Endothelial cell of umbilical vein (primary cell): Measurements from ENCODE around the gene STRA6. TPM values are rescaled to one million over a fixed set of nuclear protein-coding genes. Genes with fewer than 3 reads are reported as not detected.

Experiments
- BruUV-seq: library from RNA; stranded (reverse); fragments of 400-500 nt; replicated peaks from 2 replicates; lab custom pipeline; 2021; lab: Mats Ljungman, UMichigan
- CTCF ChIA-PET: fragments of 300-600, 350-600 bp; sonication (Branson Sonifier 250); formaldehyde crosslinking; loops from one replicate; lab custom pipeline; 2021; ENCODE audit warnings: antibody characterized with exemption, inconsistent platforms; lab: Charles Lee
- POLR2A ChIA-PET: fragments of 300-600, 350-600 bp; sonication (Branson Sonifier 250); formaldehyde crosslinking; loops from one replicate; lab custom pipeline; 2021; ENCODE audit warnings: antibody characterized with exemption, inconsistent platforms; lab: Charles Lee
- DNase-seq: peaks from one replicate; pipeline ENCODE4 v3.0.0-alpha.2; 2011; ENCODE audit warnings: low read depth, low spot score
- FAIRE-seq: peaks from 2 replicates; lab custom pipeline; 2011; peaks lifted over from hg19 to GRCh38; lab: Jason Lieb, UNC
- H2AFZ ChIP-seq: 2 replicates; pipeline ENCODE4 v1.6.0; 2012; ENCODE audit warnings: low read depth, low read length, control low read depth, inconsistent platforms
- H3K27ac ChIP-seq: 2 replicates; pipeline ENCODE4 v1.5.1; 2011; ENCODE audit warnings: low read depth, mild to moderate bottlenecking, control low read depth, low read length, moderate library complexity; ENCODE audit not compliant: insufficient read depth
- H3K27me3 ChIP-seq, 2 experiments: 2 replicates each; pipeline versions ENCODE4 v1.6.0 to v1.6.1; 2011; ENCODE audit warnings: low read length in 2 of 2, mixed read lengths in 1 of 2; ENCODE audit not compliant: control insufficient read depth in 2 of 2, insufficient read depth in 2 of 2
- H3K36me3 ChIP-seq, 2 experiments: 2 replicates in 1 of 2; 3 replicates in 1 of 2; pipeline ENCODE4 v1.5.1; 2011; ENCODE audit warnings: low read length in 2 of 2, mild to moderate bottlenecking in 1 of 2, moderate library complexity in 1 of 2; ENCODE audit not compliant: control insufficient read depth in 2 of 2, insufficient read depth in 2 of 2; ENCODE audit errors: extremely low read depth in 1 of 2
- H3K4me1 ChIP-seq: 3 replicates; pipeline ENCODE4 v1.5.1; 2011; ENCODE audit warnings: mild to moderate bottlenecking, low read length; ENCODE audit not compliant: control insufficient read depth, insufficient read depth; ENCODE audit errors: extremely low read depth
- H3K4me2 ChIP-seq: 2 replicates; pipeline ENCODE4 v1.6.1; 2011; ENCODE audit warnings: low read length, control low read depth, mixed read lengths; ENCODE audit not compliant: insufficient read depth
- H3K4me3 ChIP-seq, 3 experiments: fragments of 200-600 bp in 1 of 3; sonication (generic), shearing (Covaris generic) in 1 of 3; replicated peaks in 1 of 3; 2 replicates each; pipeline ENCODE4 v1.5.1; 2011 to 2016; ENCODE audit warnings: control low read depth in 3 of 3, low read length in 3 of 3, mild to moderate bottlenecking in 2 of 3, inconsistent platforms in 1 of 3, low read depth in 1 of 3, moderate library complexity in 1 of 3; ENCODE audit not compliant: insufficient read depth in 1 of 3
- H3K79me2 ChIP-seq: 2 replicates; pipeline ENCODE4 v1.6.0; 2012; ENCODE audit warnings: low read length, inconsistent platforms; ENCODE audit not compliant: control insufficient read depth, insufficient read depth
- H3K9ac ChIP-seq: replicated peaks from 2 replicates; pipeline ENCODE3; 2011; ENCODE audit warnings: low read length, control low read depth; ENCODE audit not compliant: insufficient read depth; ENCODE audit errors: extremely low read depth
- H3K9me1 ChIP-seq: replicated peaks from 3 replicates; pipeline ENCODE4 v1.6.0; 2011; ENCODE audit warnings: mild to moderate bottlenecking, low read length; ENCODE audit not compliant: control insufficient read depth, insufficient read depth; ENCODE audit errors: extremely low read depth
- H3K9me3 ChIP-seq: replicated peaks from 2 replicates; pipeline ENCODE4 v1.5.1; 2012; ENCODE audit warnings: low read length, inconsistent platforms; ENCODE audit not compliant: control insufficient read depth, insufficient read depth
- H4K20me1 ChIP-seq: replicated peaks from 2 replicates; pipeline ENCODE3; 2011; ENCODE audit warnings: mild to moderate bottlenecking, low read length; ENCODE audit not compliant: control insufficient read depth, insufficient read depth; ENCODE audit errors: extremely low read depth
- FOS ChIP-seq: IDR thresholded peaks from 2 replicates; pipeline ENCODE4 v1.6.1; 2011; ENCODE audit warnings: mild to moderate bottlenecking, low read length, moderate library complexity, borderline replicate concordance; ENCODE audit not compliant: insufficient read depth
- GATA2 ChIP-seq: IDR thresholded peaks from 2 replicates; pipeline ENCODE4 v1.7.0; 2011; ENCODE audit warnings: low read depth, mild to moderate bottlenecking, moderate library complexity, mixed read lengths, low read length; ENCODE audit not compliant: insufficient read length, insufficient read depth
- JUN ChIP-seq: IDR thresholded peaks from 2 replicates; pipeline ENCODE4 v1.6.1; 2011; ENCODE audit warnings: borderline replicate concordance, low read depth; ENCODE audit not compliant: insufficient read length, insufficient read depth
- MAX ChIP-seq: IDR thresholded peaks from 2 replicates; pipeline ENCODE4 v1.6.1; 2011; ENCODE audit not compliant: insufficient read depth, insufficient read length
- POLR2A ChIP-seq: IDR thresholded peaks from 2 replicates; pipeline ENCODE4 v1.6.1; 2012; ENCODE audit warnings: low read depth, mild to moderate bottlenecking, control low read depth, low read length
- POLR2AphosphoS5 ChIP-seq: IDR thresholded peaks from 2 replicates; pipeline ENCODE4 v1.6.1; 2012; ENCODE audit warnings: low read depth, mild to moderate bottlenecking, control low read depth, low read length, moderate library complexity; ENCODE audit not compliant: insufficient read depth
- dilution Hi-C: fragments of 300-500 bp; cut with MboI; formaldehyde crosslinking; loops from one replicate; pipeline ENCODE4 v1.15.0; 2019; ENCODE audit warnings: low sequenced_read_pairs; ENCODE audit not compliant: extremely low pct_ligation_motif_present
- intact Hi-C: fragments of 100-400 bp; cut with micrococcal nuclease; formaldehyde crosslinking; loops from one replicate; pipeline ENCODE4 v1.10.0; 2022
- polyA plus RNA-seq, 4 experiments: library from polyadenylated mRNA; depleted of rRNA in 3 of 4; stranded (reverse) in 3 of 4; unstranded in 1 of 4; fragments of >200 nt; gene quantifications; 2 replicates each; pipeline versions ENCODE4 v1.2.1 to v1.2.3, GENCODE V29; 2011 to 2012; ENCODE audit warnings: missing spikeins in 1 of 4
- total RNA-seq: library from RNA; stranded (reverse); gene quantifications from 2 replicates; pipeline ENCODE4 v1.2.3, GENCODE V29; 2021

Gene STRA6
- total and polyA plus RNA-seq, 2 donors (not counting 3 experiments of a cell fraction or from before 2014, with no cell fraction given) = not detected

GRCh38 chr15:74196175-74196574 is 6.4 kb downstream of the STRA6 start:
- POLR2A ChIA-PET = no interaction called here
- no peak overlapping the region for H2AFZ ChIP-seq
- no peak for TF ChIP-seq JUN
- TF ChIP-seq FOS = no peak
- TF ChIP-seq MAX = no peak
- TF ChIP-seq GATA2 = no peak
- no peak for TF ChIP-seq POLR2AphosphoS5
- TF ChIP-seq POLR2A = no peak
- H3K36me3 ChIP-seq = no peaks in the 10 kb centered on the region
- H4K20me1 ChIP-seq = no peaks in the 10 kb centered on the region
- no peaks in the 10 kb centered on the region for H3K9me3 ChIP-seq
- intact Hi-C loops (no loop called here), dilution Hi-C loops (no loop called here)
- no peak overlapping the region for H3K27ac ChIP-seq
- peaks cover 3% of the 10 kb centered on the region for H3K4me1 ChIP-seq
- no peak for FAIRE-seq
- no peak overlapping the region for H3K4me2 ChIP-seq
- no peak for DNase-seq
- no peaks in the 10 kb centered on the region for H3K27me3 ChIP-seq
- no peaks in the 10 kb centered on the region for H3K79me2 ChIP-seq
- no TSS peak for BruUV-seq
- no peak overlapping the region for H3K4me3 ChIP-seq
- H3K9ac ChIP-seq = no peak overlapping the region
- CTCF ChIA-PET = interaction anchor here (1.0 to 1.5 kb wide), 2 partner anchors 22 to 25 kb away, joined by 3 read pairs; partner anchors contain the start of gene ISLR
- no peaks in the 10 kb centered on the region for H3K9me1 ChIP-seq
